ENCODE measurements around the gene EFCAB12. TPM values are rescaled to one million over a fixed set of nuclear protein-coding genes. Genes with fewer than 3 reads are reported as not detected.

EFCAB12 gene
- total and polyA plus RNA-seq, 2 of the 13 experiments (the other 11 are each of a cell fraction or from before 2014, with no cell fraction given): 0.31 to 2.4 TPM

DNA sequence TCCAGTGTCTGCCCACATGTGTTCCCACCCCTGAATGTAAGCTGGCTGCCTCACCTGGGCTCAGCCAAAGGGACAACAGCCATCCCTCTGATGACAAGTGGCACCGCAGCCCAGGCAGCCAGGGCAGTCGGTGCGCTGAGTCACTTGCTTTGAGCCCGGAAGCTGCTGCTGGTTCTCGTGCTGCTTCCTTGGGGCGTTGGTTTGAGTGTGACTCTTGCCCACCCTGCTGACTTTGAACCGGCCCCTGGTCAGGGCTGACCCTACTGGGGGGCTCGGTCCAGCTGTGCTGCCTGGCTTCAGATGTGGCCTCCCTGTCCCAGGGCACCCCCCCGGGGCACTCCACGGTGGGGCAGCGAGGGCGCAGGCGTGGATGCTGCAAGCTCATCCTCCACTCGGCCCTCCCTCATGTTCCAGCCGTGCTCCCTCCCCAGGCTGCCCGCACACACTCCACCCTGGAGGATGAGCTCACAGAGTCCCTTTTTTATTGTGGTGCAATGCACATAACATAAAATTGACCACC lies 62.1 kb downstream of the EFCAB12 start (continued):
- TF ChIP-seq JUN (CRISPR knock-in tag; IDR thresholded peaks at IDR 0.05) (no peak), ZNF33B (CRISPR knock-in tag; IDR thresholded peaks at IDR 0.05) (no peak), ZNF282 (IDR thresholded peaks at IDR 0.05; ENCODE audit: partially characterized antibody) (no peak), ZNF350 (CRISPR knock-in tag; IDR thresholded peaks at IDR 0.05; ENCODE audit: borderline replicate concordance, low read depth) (no peak), ELF1 (CRISPR knock-in tag; IDR thresholded peaks at IDR 0.05) (peak; percentile 26; the same call in 1 of the 2 replicates), RXRA (CRISPR knock-in tag; IDR thresholded peaks at IDR 0.05) (0 out of 2 replicates have a peak, but pooled peaks have one; percentile 13), EEA1 (CRISPR knock-in tag; IDR thresholded peaks at IDR 0.05; ENCODE audit: borderline replicate concordance) (no peak), GFI1 (CRISPR knock-in tag; IDR thresholded peaks at IDR 0.05; ENCODE audit: borderline replicate concordance) (no peak), ZNF17 (CRISPR knock-in tag; IDR thresholded peaks at IDR 0.05) (no peak), CENPX (CRISPR knock-in tag; IDR thresholded peaks at IDR 0.05) (no peak), STAT5B (CRISPR knock-in tag; IDR thresholded peaks at IDR 0.05) (no peak), ASH2L (IDR thresholded peaks at IDR 0.05; ENCODE audit: insufficient read length, low read depth, low read length) (no peak), KLF15 (CRISPR knock-in tag; IDR thresholded peaks at IDR 0.05; ENCODE audit: borderline replicate concordance) (no peak), DNMT1 (CRISPR knock-in tag; IDR thresholded peaks at IDR 0.05) (no peak), ZNF775 (CRISPR knock-in tag; IDR thresholded peaks at IDR 0.05; ENCODE audit: borderline replicate concordance) (no peak), ELF3 (CRISPR knock-in tag; IDR thresholded peaks at IDR 0.05) (no peak)
- TF ChIP-seq, protein P1, sequence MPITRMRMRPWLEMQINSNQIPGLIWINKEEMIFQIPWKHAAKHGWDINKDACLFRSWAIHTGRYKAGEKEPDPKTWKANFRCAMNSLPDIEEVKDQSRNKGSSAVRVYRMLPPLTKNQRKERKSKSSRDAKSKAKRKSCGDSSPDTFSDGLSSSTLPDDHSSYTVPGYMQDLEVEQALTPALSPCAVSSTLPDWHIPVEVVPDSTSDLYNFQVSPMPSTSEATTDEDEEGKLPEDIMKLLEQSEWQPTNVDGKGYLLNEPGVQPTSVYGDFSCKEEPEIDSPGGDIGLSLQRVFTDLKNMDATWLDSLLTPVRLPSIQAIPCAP (CRISPR knock-in tag; IDR thresholded peaks at IDR 0.05; ENCODE audit: low read depth): no peak
- TF ChIP-seq, protein P2, sequence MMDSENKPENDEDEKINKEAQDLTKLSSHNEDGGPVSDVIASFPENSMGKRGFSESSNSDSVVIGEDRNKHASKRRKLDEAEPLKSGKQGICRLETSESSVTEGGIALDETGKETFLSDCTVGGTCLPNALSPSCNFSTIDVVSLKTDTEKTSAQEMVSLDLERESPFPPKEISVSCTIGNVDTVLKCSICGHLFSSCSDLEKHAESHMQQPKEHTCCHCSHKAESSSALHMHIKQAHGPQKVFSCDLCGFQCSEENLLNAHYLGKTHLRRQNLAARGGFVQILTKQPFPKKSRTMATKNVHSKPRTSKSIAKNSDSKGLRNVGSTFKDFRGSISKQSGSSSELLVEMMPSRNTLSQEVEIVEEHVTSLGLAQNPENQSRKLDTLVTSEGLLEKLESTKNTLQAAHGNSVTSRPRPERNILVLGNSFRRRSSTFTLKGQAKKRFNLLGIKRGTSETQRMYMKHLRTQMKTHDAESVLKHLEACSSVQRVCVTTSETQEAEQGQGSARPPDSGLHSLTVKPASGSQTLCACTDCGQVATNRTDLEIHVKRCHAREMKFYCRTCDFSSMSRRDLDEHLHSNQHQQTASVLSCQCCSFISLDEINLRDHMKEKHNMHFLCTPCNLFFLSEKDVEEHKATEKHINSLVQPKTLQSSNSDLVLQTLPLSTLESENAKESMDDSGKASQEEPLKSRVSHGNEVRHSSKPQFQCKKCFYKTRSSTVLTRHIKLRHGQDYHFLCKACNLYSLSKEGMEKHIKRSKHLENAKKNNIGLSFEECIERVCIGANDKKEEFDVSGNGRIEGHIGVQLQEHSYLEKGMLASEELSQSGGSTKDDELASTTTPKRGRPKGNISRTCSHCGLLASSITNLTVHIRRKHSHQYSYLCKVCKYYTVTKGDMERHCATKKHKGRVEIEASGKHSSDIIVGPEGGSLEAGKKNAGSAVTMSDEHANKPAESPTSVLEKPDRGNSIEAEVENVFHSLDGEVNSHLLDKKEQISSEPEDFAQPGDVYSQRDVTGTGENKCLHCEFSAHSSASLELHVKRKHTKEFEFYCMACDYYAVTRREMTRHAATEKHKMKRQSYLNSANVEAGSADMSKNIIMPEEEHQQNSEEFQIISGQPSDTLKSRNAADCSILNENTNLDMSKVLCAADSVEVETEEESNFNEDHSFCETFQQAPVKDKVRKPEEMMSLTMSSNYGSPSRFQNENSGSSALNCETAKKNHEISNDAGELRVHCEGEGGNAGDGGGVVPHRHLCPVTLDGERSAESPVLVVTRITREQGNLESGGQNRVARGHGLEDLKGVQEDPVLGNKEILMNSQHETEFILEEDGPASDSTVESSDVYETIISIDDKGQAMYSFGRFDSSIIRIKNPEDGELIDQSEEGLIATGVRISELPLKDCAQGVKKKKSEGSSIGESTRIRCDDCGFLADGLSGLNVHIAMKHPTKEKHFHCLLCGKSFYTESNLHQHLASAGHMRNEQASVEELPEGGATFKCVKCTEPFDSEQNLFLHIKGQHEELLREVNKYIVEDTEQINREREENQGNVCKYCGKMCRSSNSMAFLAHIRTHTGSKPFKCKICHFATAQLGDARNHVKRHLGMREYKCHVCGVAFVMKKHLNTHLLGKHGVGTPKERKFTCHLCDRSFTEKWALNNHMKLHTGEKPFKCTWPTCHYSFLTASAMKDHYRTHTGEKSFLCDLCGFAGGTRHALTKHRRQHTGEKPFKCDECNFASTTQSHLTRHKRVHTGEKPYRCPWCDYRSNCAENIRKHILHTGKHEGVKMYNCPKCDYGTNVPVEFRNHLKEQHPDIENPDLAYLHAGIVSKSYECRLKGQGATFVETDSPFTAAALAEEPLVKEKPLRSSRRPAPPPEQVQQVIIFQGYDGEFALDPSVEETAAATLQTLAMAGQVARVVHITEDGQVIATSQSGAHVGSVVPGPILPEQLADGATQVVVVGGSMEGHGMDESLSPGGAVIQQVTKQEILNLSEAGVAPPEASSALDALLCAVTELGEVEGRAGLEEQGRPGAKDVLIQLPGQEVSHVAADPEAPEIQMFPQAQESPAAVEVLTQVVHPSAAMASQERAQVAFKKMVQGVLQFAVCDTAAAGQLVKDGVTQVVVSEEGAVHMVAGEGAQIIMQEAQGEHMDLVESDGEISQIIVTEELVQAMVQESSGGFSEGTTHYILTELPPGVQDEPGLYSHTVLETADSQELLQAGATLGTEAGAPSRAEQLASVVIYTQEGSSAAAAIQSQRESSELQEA (CRISPR knock-in tag; IDR thresholded peaks at IDR 0.05; ENCODE audit: not compliant biosample characterization): no peak
- TF ChIP-seq, protein P3, sequence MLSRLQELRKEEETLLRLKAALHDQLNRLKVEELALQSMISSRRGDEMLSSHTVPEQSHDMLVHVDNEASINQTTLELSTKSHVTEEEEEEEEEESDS (CRISPR knock-in tag; IDR thresholded peaks at IDR 0.05; ENCODE audit: borderline replicate concordance): no peak
- TF ChIP-seq, protein P4, sequence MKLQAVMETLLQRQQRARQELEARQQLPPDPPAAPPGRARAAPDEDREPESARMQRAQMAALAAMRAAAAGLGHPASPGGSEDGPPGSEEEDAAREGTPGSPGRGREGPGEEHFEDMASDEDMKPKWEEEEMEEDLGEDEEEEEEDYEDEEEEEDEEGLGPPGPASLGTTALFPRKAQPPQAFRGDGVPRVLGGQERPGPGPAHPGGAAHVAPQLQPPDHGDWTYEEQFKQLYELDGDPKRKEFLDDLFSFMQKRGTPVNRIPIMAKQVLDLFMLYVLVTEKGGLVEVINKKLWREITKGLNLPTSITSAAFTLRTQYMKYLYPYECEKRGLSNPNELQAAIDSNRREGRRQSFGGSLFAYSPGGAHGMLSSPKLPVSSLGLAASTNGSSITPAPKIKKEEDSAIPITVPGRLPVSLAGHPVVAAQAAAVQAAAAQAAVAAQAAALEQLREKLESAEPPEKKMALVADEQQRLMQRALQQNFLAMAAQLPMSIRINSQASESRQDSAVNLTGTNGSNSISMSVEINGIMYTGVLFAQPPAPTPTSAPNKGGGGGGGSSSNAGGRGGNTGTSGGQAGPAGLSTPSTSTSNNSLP (IDR thresholded peaks at IDR 0.05; ENCODE audit: low read depth, low read length): no peak

Measured in HepG2 (cell line).